HCT116 (cell line): ENCODE measurements around the gene SAMD4A. TPM values are rescaled to one million over a fixed set of nuclear protein-coding genes. Genes with fewer than 3 reads are reported as not detected.
A peak's percentile ranks its signal among the peaks of the same experiment; 100 is the strongest.

Experiments
- ATAC-seq: fragments of 200-7000 bp; cut with Tn5 transposase; 2 replicates; pipeline ENCODE4 v1.9.1; 2020; ENCODE audit warnings: mild to moderate bottlenecking, moderate library complexity
- BruUV-seq: library from RNA; stranded (reverse); fragments of 400-500 nt; replicated peaks from 2 replicates; lab custom pipeline; 2021; lab: Mats Ljungman, UMichigan
- CTCF ChIA-PET: fragments of 300-600 bp; sonication (Branson Sonifier 250); formaldehyde crosslinking; loops from one replicate; lab custom pipeline; 2021; ENCODE audit warnings: antibody characterized with exemption; lab: Charles Lee
- POLR2A ChIA-PET: fragments of 300-600, 350-600 bp; sonication (Branson Sonifier 250); formaldehyde crosslinking; loops from one replicate; lab custom pipeline; 2021; ENCODE audit warnings: antibody characterized with exemption; lab: Charles Lee
- RAD21 ChIA-PET, 2 experiments: fragments of 300-600 bp; sonication (Branson Sonifier 250); formaldehyde crosslinking; loops; one replicate each; lab custom pipeline; 2023; ENCODE audit warnings: low total read pairs in 2 of 2; ENCODE audit not compliant: uncharacterized antibody in 2 of 2, unreplicated experiment in 2 of 2, low non-redundant PET in 1 of 2; lab: Charles Lee
- DNase-seq: peaks from one replicate; pipeline ENCODE4 v3.0.0-alpha.2; 2010; ENCODE audit warnings: low read depth, low spot score
- H2AFZ ChIP-seq: fragments of 200-600 bp; shearing (Covaris generic), sonication (generic); 2 replicates; pipeline ENCODE4 v1.6.1; 2017; ENCODE audit warnings: low read depth, mixed run types, mixed read lengths, antibody characterized with exemption, low read length; ENCODE audit not compliant: poor library complexity, severe bottlenecking
- H3K27ac ChIP-seq: 2 replicates; pipeline ENCODE4 v1.5.1; 2012; ENCODE audit warnings: low read depth, low read length
- H3K27me3 ChIP-seq: fragments of 200-600 bp; sonication (generic); 2 replicates; pipeline ENCODE4 v1.6.1; 2016; ENCODE audit warnings: mixed run types, low read length, mixed read lengths; ENCODE audit not compliant: insufficient read depth
- H3K36me3 ChIP-seq, 2 experiments: fragments of 200-500 bp in 1 of 2; fragments of 200-600 bp in 1 of 2; sonication (Bioruptor generic) in 1 of 2; sonication (generic) in 1 of 2; 2 replicates each; pipeline versions ENCODE4 v1.5.1 to v1.6.1; 2014 to 2016; ENCODE audit warnings: low read length in 2 of 2, inconsistent platforms in 1 of 2, mixed read lengths in 1 of 2, mixed run types in 1 of 2; ENCODE audit not compliant: insufficient read depth in 2 of 2, control insufficient read depth in 1 of 2
- H3K4me1 ChIP-seq, 2 experiments: fragments of 200-600 bp in 1 of 2; sonication (generic) in 1 of 2; 2 replicates each; pipeline versions ENCODE4 v1.5.1 to v1.6.1; 2012 to 2017; ENCODE audit warnings: low read length in 2 of 2, inconsistent platforms in 1 of 2, mild to moderate bottlenecking in 1 of 2, mixed read lengths in 1 of 2, mixed run types in 1 of 2, moderate library complexity in 1 of 2; ENCODE audit not compliant: insufficient read depth in 2 of 2, control insufficient read depth in 1 of 2
- H3K4me2 ChIP-seq: fragments of 200-600 bp; sonication (generic); 2 replicates; pipeline ENCODE4 v1.6.1; 2017; ENCODE audit warnings: mixed run types, low read length, mixed read lengths
- H3K4me3 ChIP-seq, 2 experiments: fragments of 200-600 bp in 1 of 2; sonication (generic) in 1 of 2; replicated peaks in 1 of 2; 2 replicates each; pipeline ENCODE4 v1.5.1; 2011 to 2016; ENCODE audit warnings: low read length in 2 of 2, control low read depth in 1 of 2, low read depth in 1 of 2, mild to moderate bottlenecking in 1 of 2, mixed read lengths in 1 of 2, mixed run types in 1 of 2
- H3K79me2 ChIP-seq: fragments of 200-600 bp; sonication (generic); 2 replicates; pipeline ENCODE4 v1.6.1; 2017; ENCODE audit warnings: mild to moderate bottlenecking, mixed run types, low read length, moderate library complexity, mixed read lengths; ENCODE audit not compliant: insufficient read depth
- H3K9ac ChIP-seq: fragments of 200-600 bp; sonication (generic); 2 replicates; pipeline ENCODE4 v1.6.1; 2016; ENCODE audit warnings: low read length, mixed read lengths
- H3K9me2 ChIP-seq: fragments of 200-600 bp; sonication (generic), shearing (Covaris generic); 2 replicates; pipeline ENCODE4 v1.6.1; 2017; ENCODE audit warnings: mixed run types, mild to moderate bottlenecking, moderate library complexity; ENCODE audit not compliant: insufficient read depth
- H3K9me3 ChIP-seq, 2 experiments: fragments of 200-500 bp in 1 of 2; fragments of 200-600 bp in 1 of 2; sonication (Bioruptor generic) in 1 of 2; sonication (generic) in 1 of 2; 2 replicates each; pipeline ENCODE4 v1.6.1; 2014 to 2017; ENCODE audit warnings: low read length in 2 of 2, mixed read lengths in 2 of 2, inconsistent platforms in 1 of 2, low read depth in 1 of 2, mild to moderate bottlenecking in 1 of 2, mixed run types in 1 of 2, moderate library complexity in 1 of 2; ENCODE audit not compliant: control insufficient read depth in 1 of 2, insufficient read depth in 1 of 2
- H4K20me1 ChIP-seq: fragments of 200-600 bp; sonication (generic), shearing (Covaris generic); 2 replicates; pipeline ENCODE4 v1.6.1; 2017; ENCODE audit warnings: mixed run types, mild to moderate bottlenecking, moderate library complexity; ENCODE audit not compliant: insufficient read depth
- ATF3 ChIP-seq: IDR thresholded peaks from 2 replicates; pipeline ENCODE4 v1.6.1; 2012
- CTCF ChIP-seq, 3 experiments: fragments of 200-600 bp in 1 of 3; sonication (generic) in 1 of 3; IDR thresholded peaks in 2 of 3; conservative IDR thresholded peaks in 1 of 3; 2 replicates each; pipeline ENCODE4 v1.5.1; 2012 to 2017; ENCODE audit warnings: low read depth in 2 of 3, low read length in 2 of 3, antibody characterized with exemption in 1 of 3, borderline replicate concordance in 1 of 3, control low read depth in 1 of 3, mild to moderate bottlenecking in 1 of 3, mixed read lengths in 1 of 3, mixed run types in 1 of 3, moderate library complexity in 1 of 3; ENCODE audit not compliant: insufficient read depth in 1 of 3
- ELF1 ChIP-seq: IDR thresholded peaks from 2 replicates; pipeline ENCODE4 v1.6.1; 2012; ENCODE audit warnings: low read depth, borderline replicate concordance
- EZH2 ChIP-seq: fragments of 200-600 bp; sonication (generic); IDR thresholded peaks from 2 replicates; pipeline ENCODE4 v1.6.1; 2017; ENCODE audit warnings: antibody characterized with exemption, mixed run types
- JUND ChIP-seq: IDR thresholded peaks from 2 replicates; pipeline ENCODE4 v1.6.1; 2012
- POLR2AphosphoS5 ChIP-seq: IDR thresholded peaks from 2 replicates; pipeline ENCODE4 v1.6.1; 2011; ENCODE audit warnings: mild to moderate bottlenecking, low read depth, low read length, moderate library complexity
- REST ChIP-seq: IDR thresholded peaks from 2 replicates; pipeline ENCODE4 v1.6.1; 2012; ENCODE audit warnings: low read depth
- SIN3A ChIP-seq: IDR thresholded peaks from 2 replicates; pipeline ENCODE4 v1.6.1; 2012; ENCODE audit warnings: low read depth
- SP1 ChIP-seq: IDR thresholded peaks from 2 replicates; pipeline ENCODE4 v1.6.1; 2012; ENCODE audit warnings: low read depth
- SRF ChIP-seq: IDR thresholded peaks from 2 replicates; pipeline ENCODE4 v1.6.1; 2012; ENCODE audit warnings: low read depth
- ZBTB33 ChIP-seq: IDR thresholded peaks from 2 replicates; pipeline ENCODE4 v1.6.1; 2011; ENCODE audit warnings: mild to moderate bottlenecking, low read length, moderate library complexity; ENCODE audit not compliant: insufficient replicate concordance; ENCODE audit errors: extremely low read depth
- ZFX ChIP-seq: fragments of 450-650 bp; IDR thresholded peaks from 2 replicates; pipeline ENCODE4 v1.6.1; 2017
- intact Hi-C: fragments of 100-400 bp; cut with micrococcal nuclease; formaldehyde crosslinking; loops from 2 replicates; pipeline ENCODE4 v1.10.0; 2022
- total RNA-seq: library from RNA; stranded (reverse); gene quantifications from one replicate; pipeline ENCODE4 v1.2.1, GENCODE V29; 2021; ENCODE audit not compliant: unreplicated experiment

Gene SAMD4A
- total RNA-seq, 1 experiment from 2014 or later, result 9.0 TPM

GRCh38 chr14:54652188-54652587 lies 85.3 kb downstream of the SAMD4A start (continued):
- TF ChIP-seq SRF, result 0 out of 2 replicates have a peak, but pooled peaks have one; percentile 15
- no peak for TF ChIP-seq REST
- TF ChIP-seq CTCF (IDR thresholded peaks at IDR 0.05 in 2 of 3, conservative IDR thresholded peaks at IDR 0.05 in 1 of 3; ENCODE audit: borderline replicate concordance in 1 of 3, insufficient read depth in 1 of 3, low read depth in 2 of 3, low read length in 2 of 3), result no peak
- TF ChIP-seq JUND, result peak; percentile 93
- TF ChIP-seq, all 23 proteins: peak for 13

- Histone ChIP-seq H3K27me3 (no peaks in the 10 kb centered on the region), H3K9me3 (no peaks in the 10 kb centered on the region), H3K36me3 (no peaks in the 10 kb centered on the region)
- CTCF ChIA-PET, result no interaction called here
- intact Hi-C loops, result loop anchor here (5.0 kb wide), 1 partner anchor 85 kb away; the partner anchor contains the start of gene SAMD4A
- no peak for TF ChIP-seq SIN3A
- no peak for TF ChIP-seq SP1
- TF ChIP-seq ELF1, result no peak
- no peak for TF ChIP-seq ZFX
- TF ChIP-seq EZH2, result no peak
- peak; percentile 16; the same call in 1 of the 2 replicates for TF ChIP-seq ATF3
- no peak for TF ChIP-seq ZBTB33
- no peak for TF ChIP-seq POLR2AphosphoS5
- TF ChIP-seq, all 23 proteins: peak for 1
- Histone ChIP-seq H2AFZ (no peak overlapping the region), H3K4me3 (peak overlapping the region; percentile 23 to 47), H4K20me1 (no peaks in the 10 kb centered on the region), H3K9me2 (no peaks in the 10 kb centered on the region), H3K79me2 (no peaks in the 10 kb centered on the region; the same call in 1 of the 2 replicates), H3K4me1 (peaks cover 52 to 61% of the 10 kb centered on the region in 2 experiments), H3K9ac (peak overlapping the region; percentile 56), H3K4me2 (peak overlapping the region; percentile 80), H3K27ac (peak overlapping the region; percentile 76)
- peak; percentile 10; the same call in 1 of the 2 replicates for ATAC-seq
- ChIA-PET POLR2A (interaction anchor here (0.7 to 0.9 kb wide), 2 partner anchors 10 to 401 kb away, joined by 3 read pairs; no protein-coding TSS in a partner anchor), RAD21 (interaction anchor here in 1 of 2 experiments (0.6 kb wide), 1 partner anchor 113 kb away, joined by 3 read pairs; no protein-coding TSS in a partner anchor)
- DNase-seq, result no peak
- BruUV-seq, result TSS peak; percentile 85
Measured at GRCh38 chr14:54652605-54653052, 85.7 kb downstream of the SAMD4A start.
